PC-3 (cell line): ENCODE measurements around the gene N4BP3. TPM values are rescaled to one million over a fixed set of nuclear protein-coding genes. Genes with fewer than 3 reads are reported as not detected.
A peak's percentile ranks its signal among the peaks of the same experiment; 100 is the strongest.

Experiments used
- ATAC-seq: fragments of 200-7000 bp; cut with Tn5 transposase; 2 replicates; pipeline ENCODE4 v1.9.1; 2020; ENCODE audit warnings: mild to moderate bottlenecking, moderate library complexity
- Bru-seq: library from RNA; stranded (reverse); fragments of 400-500 nt; gene quantifications from one replicate; lab custom pipeline; 2021; lab: Mats Ljungman, UMichigan
- BruChase-seq, 2 experiments: library from RNA; stranded (reverse); fragments of 400-500 nt; gene quantifications; one replicate each; lab custom pipeline; 2021; lab: Mats Ljungman, UMichigan
- BruUV-seq: library from RNA; stranded (reverse); fragments of 400-500 nt; replicated peaks from 2 replicates; lab custom pipeline; 2021; lab: Mats Ljungman, UMichigan
- CTCF ChIA-PET: fragments of 300-600 bp; sonication (Branson Sonifier 250); formaldehyde crosslinking; loops from one replicate; lab custom pipeline; 2022; ENCODE audit warnings: antibody characterized with exemption; lab: Charles Lee
- POLR2A ChIA-PET: fragments of 300-600 bp; sonication (Branson Sonifier 250); formaldehyde crosslinking; loops from one replicate; lab custom pipeline; 2022; ENCODE audit warnings: antibody characterized with exemption; ENCODE audit not compliant: unreplicated experiment; lab: Charles Lee
- DNase-seq: peaks from one replicate; pipeline ENCODE4 v3.0.0-alpha.2; 2015
- H2AFZ ChIP-seq: fragments of 300-600 bp; sonication (generic); 2 replicates; pipeline ENCODE4 v1.6.0; 2016; ENCODE audit warnings: antibody characterized with exemption, low read length
- H3F3A ChIP-seq: fragments of 300-600 bp; sonication (generic); one replicate; pipeline ENCODE4 v1.6.0; 2017; ENCODE audit warnings: antibody characterized with exemption, low read length, control low read depth, mild to moderate bottlenecking; ENCODE audit not compliant: unreplicated experiment
- H3K27ac ChIP-seq: fragments of 300-600 bp; sonication (generic); 2 replicates; pipeline ENCODE4 v1.5.1; 2016; ENCODE audit warnings: mild to moderate bottlenecking, low read length
- H3K27me3 ChIP-seq: fragments of 300-600 bp; sonication (generic); 2 replicates; pipeline ENCODE4 v1.6.1; 2016; ENCODE audit warnings: low read length, mixed read lengths
- H3K36me3 ChIP-seq: fragments of 300-600 bp; sonication (generic); 2 replicates; pipeline ENCODE4 v1.6.1; 2016; ENCODE audit warnings: low read depth, mixed run types, low read length, mixed read lengths
- H3K4me1 ChIP-seq: fragments of 300-600 bp; sonication (generic); 2 replicates; pipeline ENCODE4 v1.5.1; 2016; ENCODE audit warnings: low read length; ENCODE audit not compliant: insufficient read depth
- H3K4me2 ChIP-seq: fragments of 300-600 bp; sonication (generic); 2 replicates; pipeline ENCODE4 v1.6.0; 2016; ENCODE audit warnings: low read length
- H3K4me3 ChIP-seq: fragments of 300-600 bp; sonication (generic); 2 replicates; pipeline ENCODE4 v1.5.1; 2016; ENCODE audit warnings: mild to moderate bottlenecking, low read length, mixed read lengths
- H3K79me2 ChIP-seq: fragments of 300-600 bp; sonication (generic); 2 replicates; pipeline ENCODE4 v1.6.1; 2017; ENCODE audit warnings: low read length, mixed read lengths
- H3K9ac ChIP-seq: fragments of 300-600 bp; sonication (generic); 2 replicates; pipeline ENCODE4 v1.6.0; 2016; ENCODE audit warnings: mild to moderate bottlenecking, low read length
- H3K9me2 ChIP-seq: fragments of 300-600 bp; sonication (generic); replicated peaks from 2 replicates; pipeline ENCODE4 v1.6.1; 2016; ENCODE audit warnings: mixed run types, low read length, mixed read lengths
- H3K9me3 ChIP-seq: fragments of 300-600 bp; sonication (generic); 2 replicates; pipeline ENCODE4 v1.6.1; 2016; ENCODE audit warnings: low read length, mixed read lengths
- H4K20me1 ChIP-seq: fragments of 300-600 bp; sonication (generic); 2 replicates; pipeline ENCODE4 v1.6.1; 2016; ENCODE audit warnings: low read length, mixed read lengths
- EZH2 ChIP-seq: fragments of 300-600 bp; sonication (generic); IDR thresholded peaks from one replicate; pipeline ENCODE4 v1.6.1; 2017; ENCODE audit warnings: antibody characterized with exemption, mild to moderate bottlenecking, low read length; ENCODE audit not compliant: unreplicated experiment
- EZH2phosphoT487 ChIP-seq: fragments of 300-600 bp; sonication (generic); IDR thresholded peaks from 2 replicates; pipeline ENCODE4 v1.6.1; 2018; ENCODE audit warnings: mild to moderate bottlenecking, antibody characterized with exemption, low read length, borderline replicate concordance
- intact Hi-C: fragments of 100-400 bp; cut with micrococcal nuclease; formaldehyde crosslinking; loops from 2 replicates; pipeline ENCODE4 v1.9.0; 2023
- long read RNA-seq: library from polyadenylated mRNA; unstranded; transcript quantifications from one replicate; pipeline ENCODE4 v2.0.0, GENCODE V29; 2021; ENCODE audit not compliant: unreplicated experiment
- total RNA-seq: library from RNA; depleted of rRNA; stranded (reverse); fragments of >200 nt; gene quantifications from 2 replicates; pipeline ENCODE4 v1.2.3, GENCODE V29; 2014; rRNA removed
- TF ChIP-seq, protein P1 (sequence below): fragments of 300-600 bp; sonication (generic); conservative IDR thresholded peaks from 2 replicates; pipeline ENCODE4 v1.5.1; 2017; ENCODE audit warnings: antibody characterized with exemption, low read depth, mild to moderate bottlenecking, low read length

Gene N4BP3, protein sequence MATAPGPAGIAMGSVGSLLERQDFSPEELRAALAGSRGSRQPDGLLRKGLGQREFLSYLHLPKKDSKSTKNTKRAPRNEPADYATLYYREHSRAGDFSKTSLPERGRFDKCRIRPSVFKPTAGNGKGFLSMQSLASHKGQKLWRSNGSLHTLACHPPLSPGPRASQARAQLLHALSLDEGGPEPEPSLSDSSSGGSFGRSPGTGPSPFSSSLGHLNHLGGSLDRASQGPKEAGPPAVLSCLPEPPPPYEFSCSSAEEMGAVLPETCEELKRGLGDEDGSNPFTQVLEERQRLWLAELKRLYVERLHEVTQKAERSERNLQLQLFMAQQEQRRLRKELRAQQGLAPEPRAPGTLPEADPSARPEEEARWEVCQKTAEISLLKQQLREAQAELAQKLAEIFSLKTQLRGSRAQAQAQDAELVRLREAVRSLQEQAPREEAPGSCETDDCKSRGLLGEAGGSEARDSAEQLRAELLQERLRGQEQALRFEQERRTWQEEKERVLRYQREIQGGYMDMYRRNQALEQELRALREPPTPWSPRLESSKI
- total RNA-seq (0.36 and 0.86 TPM in 2 replicates), Bru-seq, nascent RNA (percentile 20 among the genes with signal in this experiment), BruChase-seq, experiment 1, labeled RNA remaining after a 6-hour chase (percentile 24 among the genes with signal in this experiment), BruChase-seq, experiment 2, labeled RNA remaining after a 2-hour chase (percentile 25 among the genes with signal in this experiment)
- long read RNA-seq, partial matches to known transcripts = 1 of 2 reads
- long read RNA-seq, other reads (novel, unspliced or antisense) = 1 of 2 reads

DNA sequence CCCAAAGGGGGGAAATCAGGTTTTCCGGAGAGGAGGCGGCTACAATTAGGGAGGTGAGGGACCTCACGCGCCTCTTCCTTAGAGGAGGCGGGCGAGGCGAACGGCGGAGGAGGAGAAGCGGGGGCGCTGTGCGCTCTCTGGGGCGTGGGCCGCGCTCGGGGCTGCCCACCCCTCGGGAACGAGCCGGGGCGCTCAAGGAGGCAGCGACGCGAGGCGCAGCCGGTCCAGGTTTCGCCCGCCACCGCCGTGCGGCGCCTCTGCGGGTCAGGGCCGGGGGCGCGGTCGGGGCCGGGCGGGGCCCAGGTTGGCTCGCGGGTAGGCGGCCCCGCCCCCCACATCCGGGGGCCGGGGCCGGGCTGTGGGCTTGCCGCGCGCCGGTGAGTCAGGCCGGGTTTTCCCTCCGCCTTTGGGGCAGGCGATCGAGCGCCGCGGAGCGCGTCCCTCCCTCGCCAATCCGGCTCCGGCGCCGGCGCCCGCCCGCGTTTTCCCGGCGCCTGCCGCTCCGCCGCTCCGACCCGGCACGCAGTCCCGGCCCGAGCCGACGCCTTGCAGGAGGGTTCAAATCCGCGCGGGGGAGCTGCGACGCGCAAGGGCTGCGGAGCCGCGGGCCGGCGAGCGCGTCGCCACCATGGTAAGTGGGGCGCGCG lies at the start of gene N4BP3:
Gene N4BP3 (plus strand): TSS at position 392 of the 647 bp plus-strand sequence. CDS start 6,052 bp downstream, outside the sequence.
- Histone ChIP-seq H3K4me2 (peak within 1 kb of the TSS; percentile 57), H4K20me1 (no peaks in the 10 kb centered on the region), H3K79me2 (no peaks in the 10 kb centered on the region), H3K27me3 (peaks cover 55% of the 10 kb centered on the region), H3K9me3 (no peaks in the 10 kb centered on the region), H3F3A (no peaks in the 10 kb centered on the region), H3K9ac (no peak within 1 kb of the TSS), H3K9me2 (no peaks in the 10 kb centered on the region), H3K4me1 (peaks cover 13% of the 10 kb centered on the region; the same call in 1 of the 2 replicates), H2AFZ (no peak within 1 kb of the TSS), H3K36me3 (no peaks in the 10 kb centered on the region), H3K4me3 (peak within 1 kb of the TSS; percentile 47; the same call in 1 of the 2 replicates), H3K27ac (no peak within 1 kb of the TSS)
- ChIA-PET CTCF (no interaction called here), POLR2A (no interaction called here)
- intact Hi-C loops = no loop called here
- TF ChIP-seq, protein P1, sequence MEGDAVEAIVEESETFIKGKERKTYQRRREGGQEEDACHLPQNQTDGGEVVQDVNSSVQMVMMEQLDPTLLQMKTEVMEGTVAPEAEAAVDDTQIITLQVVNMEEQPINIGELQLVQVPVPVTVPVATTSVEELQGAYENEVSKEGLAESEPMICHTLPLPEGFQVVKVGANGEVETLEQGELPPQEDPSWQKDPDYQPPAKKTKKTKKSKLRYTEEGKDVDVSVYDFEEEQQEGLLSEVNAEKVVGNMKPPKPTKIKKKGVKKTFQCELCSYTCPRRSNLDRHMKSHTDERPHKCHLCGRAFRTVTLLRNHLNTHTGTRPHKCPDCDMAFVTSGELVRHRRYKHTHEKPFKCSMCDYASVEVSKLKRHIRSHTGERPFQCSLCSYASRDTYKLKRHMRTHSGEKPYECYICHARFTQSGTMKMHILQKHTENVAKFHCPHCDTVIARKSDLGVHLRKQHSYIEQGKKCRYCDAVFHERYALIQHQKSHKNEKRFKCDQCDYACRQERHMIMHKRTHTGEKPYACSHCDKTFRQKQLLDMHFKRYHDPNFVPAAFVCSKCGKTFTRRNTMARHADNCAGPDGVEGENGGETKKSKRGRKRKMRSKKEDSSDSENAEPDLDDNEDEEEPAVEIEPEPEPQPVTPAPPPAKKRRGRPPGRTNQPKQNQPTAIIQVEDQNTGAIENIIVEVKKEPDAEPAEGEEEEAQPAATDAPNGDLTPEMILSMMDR = no peak
- no peak for TF ChIP-seq EZH2phosphoT487
- no peak for TF ChIP-seq EZH2
- DNase-seq (peak; percentile 58), ATAC-seq (peak; percentile 30)
- no TSS peak for BruUV-seq

DNA sequence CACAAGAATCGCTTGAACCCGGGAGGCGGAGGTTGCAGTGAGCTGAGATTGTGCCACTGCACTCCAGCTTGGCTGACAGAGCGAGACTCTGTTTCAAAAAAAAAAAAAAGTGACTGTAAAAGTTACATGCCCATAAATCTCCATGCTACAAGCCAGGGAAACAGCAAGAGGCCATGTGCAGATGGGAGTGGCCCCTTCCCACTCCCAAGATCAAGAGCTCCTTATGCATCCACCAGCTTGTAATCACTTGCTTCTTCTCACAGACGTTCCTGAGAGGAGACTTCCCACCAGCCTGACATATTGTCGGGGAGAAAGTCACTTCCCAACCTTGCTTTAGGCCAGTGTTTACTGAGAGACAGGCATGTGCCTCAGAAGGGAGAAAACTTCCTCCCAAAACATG lies 45.6 kb upstream of the N4BP3 start:
- H4K20me1 ChIP-seq = no peaks in the 10 kb centered on the region
- H3K9me3 ChIP-seq = no peaks in the 10 kb centered on the region
- ATAC-seq = no peak
- no peaks in the 10 kb centered on the region for H3K79me2 ChIP-seq
- no peak for TF ChIP-seq EZH2phosphoT487
- TF ChIP-seq EZH2 = no peak
- TF ChIP-seq, protein P1 = no peak
- no peak overlapping the region for H3K27ac ChIP-seq
- H2AFZ ChIP-seq = no peak overlapping the region
- no peaks in the 10 kb centered on the region for H3K36me3 ChIP-seq
- H3K9ac ChIP-seq = no peak overlapping the region
- DNase-seq = no peak
- peaks cover 32% of the 10 kb centered on the region for H3K27me3 ChIP-seq
- H3K4me2 ChIP-seq = no peak overlapping the region
- no peaks in the 10 kb centered on the region for H3K4me1 ChIP-seq
- POLR2A ChIA-PET = no interaction called here
- no peaks in the 10 kb centered on the region for H3F3A ChIP-seq
- CTCF ChIA-PET = no interaction called here
- intact Hi-C loops = no loop called here
- no peak overlapping the region for H3K4me3 ChIP-seq
- H3K9me2 ChIP-seq = no peaks in the 10 kb centered on the region
- no TSS peak for BruUV-seq
